Measurements from ENCODE around the gene IREB2. TPM values are rescaled to one million over a fixed set of nuclear protein-coding genes. Genes with fewer than 3 reads are reported as not detected.

IREB2 gene
- total RNA-seq, 1 experiment from 2014 or later = 18.0 TPM

DNA sequence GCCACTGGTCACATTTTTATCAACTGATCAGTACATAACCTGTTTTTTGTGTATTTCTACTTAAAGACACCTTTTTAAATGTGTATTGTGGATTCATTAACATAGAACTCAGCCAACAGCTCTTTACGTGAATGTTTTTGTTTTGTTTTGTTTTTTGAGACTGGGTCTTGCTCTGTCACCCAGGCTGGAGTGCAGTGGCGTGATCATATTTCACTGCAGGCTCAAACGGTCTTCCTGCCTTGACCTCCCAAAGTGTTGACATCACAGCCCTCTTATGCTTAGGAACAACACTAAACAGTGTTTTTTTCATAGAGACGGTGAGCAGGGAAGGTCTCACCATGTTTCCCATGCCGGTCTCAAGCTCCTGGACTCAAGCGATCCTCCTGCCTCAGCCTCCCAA, 112.2 kb downstream of the IREB2 start:
- no peak for DNase-seq (ENCODE audit: low spot score)

DNA sequence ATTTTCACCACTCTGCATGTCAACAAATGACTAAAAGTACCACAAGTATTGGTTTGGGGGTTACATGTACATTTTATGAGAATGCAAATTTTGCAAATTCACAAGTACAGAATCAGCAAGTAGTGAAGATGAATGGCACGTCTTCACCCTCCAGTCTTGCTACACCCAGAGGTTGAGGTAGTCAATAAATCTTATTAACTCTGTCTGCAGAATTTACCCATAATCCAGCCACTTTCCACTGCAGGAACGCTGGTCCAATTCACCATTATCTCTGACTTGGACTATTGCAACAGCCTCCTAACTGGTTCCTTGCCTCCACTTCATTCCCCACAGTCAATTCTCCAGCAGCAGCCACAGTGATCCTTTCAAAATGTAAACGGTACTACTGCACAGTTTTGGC, 112.8 kb downstream of the IREB2 start:
- DNase-seq (ENCODE audit: low spot score) = no peak

Other genes starting within 250 kb of the IREB2 start
- gene ACSBG1, start 203.7 kb upstream of the IREB2 start, total RNA-seq (2014; rRNA removed; shearing (Covaris generic)) = not detected in 2 replicates
- gene DNAJA4, start 173.7 kb upstream of the IREB2 start, total RNA-seq (2014; rRNA removed; shearing (Covaris generic)) = not detected in 2 replicates
- 71.9 and 86.4 TPM in 2 replicates for gene SKIC8, start 138.6 kb upstream of the IREB2 start, total RNA-seq (2014; rRNA removed; shearing (Covaris generic))
- not detected in 2 replicates for gene CRABP1, start 97.9 kb upstream of the IREB2 start, total RNA-seq (2014; rRNA removed; shearing (Covaris generic))
- gene HYKK, start 69.4 kb downstream of the IREB2 start, total RNA-seq (2014; rRNA removed; shearing (Covaris generic)) = 1.6 and 9.9 TPM in 2 replicates
- 579 and 703 TPM in 2 replicates for gene PSMA4, start 102.2 kb downstream of the IREB2 start, total RNA-seq (2014; rRNA removed; shearing (Covaris generic))
- 20.3 and 22.8 TPM in 2 replicates for gene CHRNA5, start 127.3 kb downstream of the IREB2 start, total RNA-seq (2014; rRNA removed; shearing (Covaris generic))
- 0.02 and 0.14 TPM in 2 replicates for gene CHRNA3, start 182.8 kb downstream of the IREB2 start, total RNA-seq (2014; rRNA removed; shearing (Covaris generic))
- not detected in 2 replicates for gene CHRNB4, start 203.0 kb downstream of the IREB2 start, total RNA-seq (2014; rRNA removed; shearing (Covaris generic))

Data from A172 (cell line).